Right kidney (tissue), 1 donor: ENCODE results near the gene MMP2.

Experiments used
- DNase-seq: peaks from one replicate; pipeline ENCODE4 v3.0.0-alpha.2; 2016

MMP2 gene

GRCh38 chr16:55512941-55513340 is 33.9 kb downstream of the MMP2 start:
- no peak for DNase-seq

GRCh38 chr16:55513616-55514015 is 34.6 kb downstream of the MMP2 start:
- no peak for DNase-seq

GRCh38 chr16:55515111-55515510 is 36.1 kb downstream of the MMP2 start:
- DNase-seq = no peak

- DNase-seq = no peak
These were observed 42.8 kb downstream of the MMP2 start for GRCh38 chr16:55521792-55522191.

- no peak for DNase-seq
These were observed 47.4 kb downstream of the MMP2 start for GRCh38 chr16:55526441-55526840.

- DNase-seq = no peak
These were observed 48.9 kb downstream of the MMP2 start for GRCh38 chr16:55527885-55528284.

GRCh38 chr16:55529018-55529417 is 50.0 kb downstream of the MMP2 start:
- DNase-seq = no peak

- DNase-seq = no peak
These were observed 51.4 kb downstream of the MMP2 start for GRCh38 chr16:55530316-55530856.

- DNase-seq = no peak
These were observed 53.2 kb downstream of the MMP2 start for GRCh38 chr16:55532227-55532626.

- DNase-seq = no peak
These were observed 55.8 kb downstream of the MMP2 start for GRCh38 chr16:55534756-55535155.

GRCh38 chr16:55539049-55539448 is 60.1 kb downstream of the MMP2 start:
- DNase-seq = no peak

- DNase-seq = no peak
These were observed 60.5 kb downstream of the MMP2 start for GRCh38 chr16:55539488-55539887.

- DNase-seq = no peak
These were observed 61.2 kb downstream of the MMP2 start for GRCh38 chr16:55540221-55540620.

- DNase-seq = no peak
These were observed 63.6 kb downstream of the MMP2 start for GRCh38 chr16:55542459-55543082.

GRCh38 chr16:55543472-55543871 is 64.5 kb downstream of the MMP2 start:
- peak; percentile 4 for DNase-seq

- no peak for DNase-seq
These were observed 73.6 kb downstream of the MMP2 start for GRCh38 chr16:55552621-55553020.

GRCh38 chr16:55555436-55555835 is 76.4 kb downstream of the MMP2 start:
- DNase-seq = no peak
